Endothelial cell of umbilical vein (primary cell): ENCODE results near the gene CXCR5. TPM values are rescaled to one million over a fixed set of nuclear protein-coding genes. Genes with fewer than 3 reads are reported as not detected.

Experiments
- BruUV-seq: library from RNA; stranded (reverse); fragments of 400-500 nt; replicated peaks from 2 replicates; lab custom pipeline; 2021; lab: Mats Ljungman, UMichigan
- CTCF ChIA-PET: fragments of 300-600, 350-600 bp; sonication (Branson Sonifier 250); formaldehyde crosslinking; loops from one replicate; lab custom pipeline; 2021; ENCODE audit warnings: antibody characterized with exemption, inconsistent platforms; lab: Charles Lee
- POLR2A ChIA-PET: fragments of 300-600, 350-600 bp; sonication (Branson Sonifier 250); formaldehyde crosslinking; loops from one replicate; lab custom pipeline; 2021; ENCODE audit warnings: antibody characterized with exemption, inconsistent platforms; lab: Charles Lee
- DNase-seq: peaks from one replicate; pipeline ENCODE4 v3.0.0-alpha.2; 2011; ENCODE audit warnings: low read depth, low spot score
- FAIRE-seq: peaks from 2 replicates; lab custom pipeline; 2011; peaks lifted over from hg19 to GRCh38; lab: Jason Lieb, UNC
- H2AFZ ChIP-seq: 2 replicates; pipeline ENCODE4 v1.6.0; 2012; ENCODE audit warnings: low read depth, low read length, control low read depth, inconsistent platforms
- H3K27ac ChIP-seq: 2 replicates; pipeline ENCODE4 v1.5.1; 2011; ENCODE audit warnings: low read depth, mild to moderate bottlenecking, control low read depth, low read length, moderate library complexity; ENCODE audit not compliant: insufficient read depth
- H3K27me3 ChIP-seq, 2 experiments: 2 replicates each; pipeline versions ENCODE4 v1.6.0 to v1.6.1; 2011; ENCODE audit warnings: low read length in 2 of 2, mixed read lengths in 1 of 2; ENCODE audit not compliant: control insufficient read depth in 2 of 2, insufficient read depth in 2 of 2
- H3K36me3 ChIP-seq, 2 experiments: 2 replicates in 1 of 2; 3 replicates in 1 of 2; pipeline ENCODE4 v1.5.1; 2011; ENCODE audit warnings: low read length in 2 of 2, mild to moderate bottlenecking in 1 of 2, moderate library complexity in 1 of 2; ENCODE audit not compliant: control insufficient read depth in 2 of 2, insufficient read depth in 2 of 2; ENCODE audit errors: extremely low read depth in 1 of 2
- H3K4me1 ChIP-seq: 3 replicates; pipeline ENCODE4 v1.5.1; 2011; ENCODE audit warnings: mild to moderate bottlenecking, low read length; ENCODE audit not compliant: control insufficient read depth, insufficient read depth; ENCODE audit errors: extremely low read depth
- H3K4me2 ChIP-seq: 2 replicates; pipeline ENCODE4 v1.6.1; 2011; ENCODE audit warnings: low read length, control low read depth, mixed read lengths; ENCODE audit not compliant: insufficient read depth
- H3K4me3 ChIP-seq, 3 experiments: fragments of 200-600 bp in 1 of 3; sonication (generic), shearing (Covaris generic) in 1 of 3; replicated peaks in 1 of 3; 2 replicates each; pipeline ENCODE4 v1.5.1; 2011 to 2016; ENCODE audit warnings: control low read depth in 3 of 3, low read length in 3 of 3, mild to moderate bottlenecking in 2 of 3, inconsistent platforms in 1 of 3, low read depth in 1 of 3, moderate library complexity in 1 of 3; ENCODE audit not compliant: insufficient read depth in 1 of 3
- H3K79me2 ChIP-seq: 2 replicates; pipeline ENCODE4 v1.6.0; 2012; ENCODE audit warnings: low read length, inconsistent platforms; ENCODE audit not compliant: control insufficient read depth, insufficient read depth
- H3K9ac ChIP-seq: replicated peaks from 2 replicates; pipeline ENCODE3; 2011; ENCODE audit warnings: low read length, control low read depth; ENCODE audit not compliant: insufficient read depth; ENCODE audit errors: extremely low read depth
- H3K9me1 ChIP-seq: replicated peaks from 3 replicates; pipeline ENCODE4 v1.6.0; 2011; ENCODE audit warnings: mild to moderate bottlenecking, low read length; ENCODE audit not compliant: control insufficient read depth, insufficient read depth; ENCODE audit errors: extremely low read depth
- H3K9me3 ChIP-seq: replicated peaks from 2 replicates; pipeline ENCODE4 v1.5.1; 2012; ENCODE audit warnings: low read length, inconsistent platforms; ENCODE audit not compliant: control insufficient read depth, insufficient read depth
- H4K20me1 ChIP-seq: replicated peaks from 2 replicates; pipeline ENCODE3; 2011; ENCODE audit warnings: mild to moderate bottlenecking, low read length; ENCODE audit not compliant: control insufficient read depth, insufficient read depth; ENCODE audit errors: extremely low read depth
- CTCF ChIP-seq, 2 donors: IDR thresholded peaks; 1 replicate in 1 of 2; 2 replicates in 1 of 2; pipeline ENCODE4 v1.5.1; 2011; ENCODE audit warnings: low read length in 2 of 2, mild to moderate bottlenecking in 2 of 2, moderate library complexity in 2 of 2, control low read depth in 1 of 2, inconsistent platforms in 1 of 2, low read depth in 1 of 2; ENCODE audit not compliant: insufficient read depth in 1 of 2; ENCODE audit errors: extremely low read depth in 1 of 2
- FOS ChIP-seq: IDR thresholded peaks from 2 replicates; pipeline ENCODE4 v1.6.1; 2011; ENCODE audit warnings: mild to moderate bottlenecking, low read length, moderate library complexity, borderline replicate concordance; ENCODE audit not compliant: insufficient read depth
- JUN ChIP-seq: IDR thresholded peaks from 2 replicates; pipeline ENCODE4 v1.6.1; 2011; ENCODE audit warnings: borderline replicate concordance, low read depth; ENCODE audit not compliant: insufficient read length, insufficient read depth
- MYC ChIP-seq: IDR thresholded peaks from one replicate; pipeline ENCODE4 v1.6.1; 2011; ENCODE audit warnings: mild to moderate bottlenecking, low read depth, low read length
- POLR2AphosphoS5 ChIP-seq: IDR thresholded peaks from 2 replicates; pipeline ENCODE4 v1.6.1; 2012; ENCODE audit warnings: low read depth, mild to moderate bottlenecking, control low read depth, low read length, moderate library complexity; ENCODE audit not compliant: insufficient read depth
- dilution Hi-C: fragments of 300-500 bp; cut with MboI; formaldehyde crosslinking; loops from one replicate; pipeline ENCODE4 v1.15.0; 2019; ENCODE audit warnings: low sequenced_read_pairs; ENCODE audit not compliant: extremely low pct_ligation_motif_present
- intact Hi-C: fragments of 100-400 bp; cut with micrococcal nuclease; formaldehyde crosslinking; loops from one replicate; pipeline ENCODE4 v1.10.0; 2022
- polyA plus RNA-seq, 4 experiments: library from polyadenylated mRNA; depleted of rRNA in 3 of 4; stranded (reverse) in 3 of 4; unstranded in 1 of 4; fragments of >200 nt; gene quantifications; 2 replicates each; pipeline versions ENCODE4 v1.2.1 to v1.2.3, GENCODE V29; 2011 to 2012; ENCODE audit warnings: missing spikeins in 1 of 4
- total RNA-seq: library from RNA; stranded (reverse); gene quantifications from 2 replicates; pipeline ENCODE4 v1.2.3, GENCODE V29; 2021

CXCR5 gene
- total and polyA plus RNA-seq, 2 donors (not counting 3 experiments of a cell fraction or from before 2014, with no cell fraction given) = not detected

GRCh38 chr11:118909619-118910308 lies 26.1 kb downstream of the CXCR5 start:
- peaks cover 53% of the 10 kb centered on the region for H3K4me1 ChIP-seq
- no peaks in the 10 kb centered on the region for H3K9me3 ChIP-seq
- POLR2A ChIA-PET = interaction anchor here (0.6 to 6.3 kb wide), 3 partner anchors 15 to 254 kb away, joined by 3 to 52 read pairs (median 4); partner anchors contain the start of gene BCL9L
- peak overlapping the region; percentile 15 for H3K4me2 ChIP-seq
- H3K36me3 ChIP-seq = peaks cover 0 to 12% of the 10 kb centered on the region in 2 experiments
- TSS peak; percentile 32 for BruUV-seq
- CTCF ChIA-PET = interaction anchor here (0.9 to 10.0 kb wide), 6 partner anchors 15 to 121 kb away, joined by 3 to 330 read pairs (median 4); partner anchors contain the start of genes BCL9L, DDX6 and UPK2
- FAIRE-seq (no peak), DNase-seq (no peak)
- dilution Hi-C loops = no loop called here
- intact Hi-C loops = loop anchor here (5.0 kb wide), 2 partner anchors 178 to 408 kb away; partner anchors contain the start of gene MCAM
- peak overlapping the region; percentile 75 for H3K27ac ChIP-seq
- H3K9me1 ChIP-seq = no peaks in the 10 kb centered on the region
- peaks cover 12% of the 10 kb centered on the region for H3K79me2 ChIP-seq
- no peak overlapping the region for H2AFZ ChIP-seq
- no peak overlapping the region for H3K4me3 ChIP-seq
- TF ChIP-seq MYC (no peak), POLR2AphosphoS5 (peak; percentile 6), JUN (no peak)
- peak overlapping the region; percentile 51 for H3K9ac ChIP-seq
- H3K27me3 ChIP-seq = no peaks in the 10 kb centered on the region
- no peaks in the 10 kb centered on the region for H4K20me1 ChIP-seq

GRCh38 chr11:118910309-118911112 lies 26.8 kb downstream of the CXCR5 start:
- intact Hi-C loops (loop anchor here (5.0 kb wide), 2 partner anchors 177 to 407 kb away; partner anchors contain the start of gene MCAM), dilution Hi-C loops (no loop called here)
- H3K4me2 ChIP-seq = peak overlapping the region; percentile 15
- ChIA-PET CTCF (interaction anchor here (1.6 to 10.0 kb wide), 3 partner anchors 16 to 120 kb away, joined by 4 to 330 read pairs (median 12); partner anchors contain the start of genes BCL9L, DDX6 and UPK2), POLR2A (interaction anchor here (0.6 to 6.3 kb wide), 4 partner anchors 15 to 254 kb away, joined by 3 to 52 read pairs (median 4); partner anchors contain the start of genes BCL9L and DDX6)
- no peaks in the 10 kb centered on the region for H4K20me1 ChIP-seq
- no peaks in the 10 kb centered on the region for H3K9me1 ChIP-seq
- DNase-seq = peak; percentile 44
- peak overlapping the region; percentile 97 for H3K27ac ChIP-seq
- TF ChIP-seq CTCF (IDR thresholded peaks at IDR 0.05; ENCODE audit: extremely low read depth in 1 of 2, insufficient read depth in 1 of 2, low read depth in 1 of 2, low read length in 2 of 2) = no peak
- TF ChIP-seq POLR2AphosphoS5 = peak; percentile 32
- peak; percentile 14 for TF ChIP-seq FOS
- H3K36me3 ChIP-seq = peaks cover 0 to 12% of the 10 kb centered on the region in 2 experiments
- H3K79me2 ChIP-seq = peaks cover 17% of the 10 kb centered on the region
- H3K4me3 ChIP-seq = peak overlapping the region in 1 of 3 experiments; percentile 12
- H3K9ac ChIP-seq = peak overlapping the region; percentile 78
- H3K9me3 ChIP-seq = no peaks in the 10 kb centered on the region
- no TSS peak for BruUV-seq
- H3K4me1 ChIP-seq = peaks cover 54% of the 10 kb centered on the region
- H2AFZ ChIP-seq = no peak overlapping the region
- peak; percentile 43 for FAIRE-seq
- no peaks in the 10 kb centered on the region for H3K27me3 ChIP-seq
